HG03045 (cell line): Measurements from ENCODE around the gene OR14J1.
"Not testable (repeated sequence)": the region's sequence is repeated elsewhere in the genome, so short reads cannot be mapped to it uniquely, and the experiment has no call there.

Experiments used
- ATAC-seq: cut with Tn5 transposase; IDR thresholded peaks from one replicate; pipeline ENCODE4 v1.9.1; 2021; ENCODE audit warnings: mild to moderate bottlenecking, moderate library complexity; ENCODE audit not compliant: unreplicated experiment

The OR14J1 gene

GRCh38 chr6:29301316-29301715, at the start of gene OR14J1:
Gene OR14J1, plus strand, starts transcription at chr6:29301701. Its CDS starts 4,989 bp downstream, at chr6:29306690.
- ATAC-seq: no peak

- no peak for ATAC-seq
Observed at GRCh38 chr6:29251736-29252135, 49.8 kb upstream of the OR14J1 start.

- ATAC-seq: no peak
Observed at GRCh38 chr6:29255530-29255929, 46.0 kb upstream of the OR14J1 start.

GRCh38 chr6:29259721-29260120, 41.8 kb upstream of the OR14J1 start:
- ATAC-seq: no peak

- no peak for ATAC-seq
Observed at GRCh38 chr6:29263001-29263400, 38.5 kb upstream of the OR14J1 start.

- no peak for ATAC-seq
Observed at GRCh38 chr6:29294499-29294914, 7.0 kb upstream of the OR14J1 start.

- no peak for ATAC-seq
Observed at GRCh38 chr6:29295181-29295585, 6.3 kb upstream of the OR14J1 start.

GRCh38 chr6:29295623-29296022, 5.9 kb upstream of the OR14J1 start:
- no peak for ATAC-seq

- no peak for ATAC-seq
Observed at GRCh38 chr6:29319931-29320330, 18.4 kb downstream of the OR14J1 start.

- ATAC-seq: not testable (repeated sequence)
Observed at GRCh38 chr6:29323332-29323731, 21.8 kb downstream of the OR14J1 start.

GRCh38 chr6:29325777-29326176, 24.3 kb downstream of the OR14J1 start:
- no peak for ATAC-seq

GRCh38 chr6:29332676-29333075, 31.2 kb downstream of the OR14J1 start:
- no peak for ATAC-seq

- no peak for ATAC-seq
Observed at GRCh38 chr6:29336269-29336668, 34.8 kb downstream of the OR14J1 start.

- no peak for ATAC-seq
Observed at GRCh38 chr6:29345380-29345779, 43.9 kb downstream of the OR14J1 start.

GRCh38 chr6:29349348-29349747, 47.8 kb downstream of the OR14J1 start:
- ATAC-seq: not testable (repeated sequence)

GRCh38 chr6:29354980-29355379, 53.5 kb downstream of the OR14J1 start:
- ATAC-seq: no peak

GRCh38 chr6:29355603-29356002, 54.1 kb downstream of the OR14J1 start:
- no peak for ATAC-seq
